Measurements from ENCODE around the gene CSNK2A1. TPM values are rescaled to one million over a fixed set of nuclear protein-coding genes. Genes with fewer than 3 reads are reported as not detected.

The CSNK2A1 gene
- total RNA-seq, 1 experiment from 2014 or later = 229 TPM

GRCh38 chr20:540391-541201 is 3.0 kb downstream of the CSNK2A1 start:
- H2BK5ac ChIP-seq (ENCODE audit: insufficient read length, low read length) = no peak overlapping the region
- no peak overlapping the region for H2AFZ ChIP-seq (ENCODE audit: low read length)
- H3K18ac ChIP-seq (ENCODE audit: insufficient read length, low read depth, low read length) = no peak overlapping the region
- H3K27me3 ChIP-seq (ENCODE audit: insufficient read depth, low read length) = no peaks in the 10 kb centered on the region
- no peaks in the 10 kb centered on the region for H4K20me1 ChIP-seq (ENCODE audit: control insufficient read depth, insufficient read depth, insufficient read length)
- no CpG with 5 or more reads among the region's 3 CpGs for WGBS (ENCODE audit: extremely low coverage, insufficient read length, low lambda C conversion rate)
- H3K23me2 ChIP-seq (ENCODE audit: insufficient read length, low read depth, low read length, poor library complexity, severe bottlenecking) = peaks cover 5% of the 10 kb centered on the region
- H3K4me1 Mint-ChIP-seq = peaks cover 69 to 77% of the 10 kb centered on the region in 2 experiments
- no peaks in the 10 kb centered on the region for H3K9me3 ChIP-seq (ENCODE audit: control insufficient read depth, low read depth, low read length)
- peak overlapping the region; percentile 2 for H3K4me2 ChIP-seq (ENCODE audit: insufficient read depth, insufficient read length, low read length)
- TF ChIP-seq CTCF (conservative IDR thresholded peaks at IDR 0.05) = peak; percentile 41; the same call in 2 of the 3 replicates
- DNase-seq = no peak
- no peak overlapping the region for H3K27ac ChIP-seq (ENCODE audit: insufficient read length, low read depth, low read length)
- peak overlapping the region; percentile 4 to 55; a peak in 1 of 5 replicates for H3K4me3 Mint-ChIP-seq
- H3K4ac ChIP-seq (ENCODE audit: low read depth, low read length) = no peak overlapping the region
- H2BK20ac ChIP-seq (ENCODE audit: low read depth, low read length, poor library complexity, severe bottlenecking) = no peak overlapping the region
- H3K27ac Mint-ChIP-seq = no peak overlapping the region; a peak in 1 of 7 replicates
- H3K79me1 ChIP-seq (ENCODE audit: insufficient read depth, low read depth, low read length, poor library complexity, severe bottlenecking) = peaks cover 3% of the 10 kb centered on the region
- no peak overlapping the region for H2BK120ac ChIP-seq (ENCODE audit: low read depth, low read length, poor library complexity, severe bottlenecking)
- no peak overlapping the region for H2AK5ac ChIP-seq (ENCODE audit: insufficient read length, low read length)
- no peak overlapping the region for H4K5ac ChIP-seq (ENCODE audit: insufficient read length, low read depth, low read length)
- H3K79me2 ChIP-seq (ENCODE audit: insufficient read depth, low read length) = peaks cover 69% of the 10 kb centered on the region
- H4K91ac ChIP-seq (ENCODE audit: insufficient read length, low read depth, low read length) = no peak overlapping the region
- no peak overlapping the region for H4K8ac ChIP-seq (replicated peaks; ENCODE audit: insufficient read length, low read depth, low read length)
- no peak overlapping the region for H2BK12ac ChIP-seq (ENCODE audit: insufficient read length, low read depth, low read length)
- no peak overlapping the region for H3K23ac ChIP-seq (ENCODE audit: insufficient read length, low read depth, low read length)
- no peak overlapping the region for H3T11ph ChIP-seq (ENCODE audit: low read length)
- H3K14ac ChIP-seq (ENCODE audit: insufficient read depth, low read length) = no peak overlapping the region
- no peak overlapping the region for H2BK15ac ChIP-seq (ENCODE audit: low read depth, low read length)
- H3K36me3 Mint-ChIP-seq (ENCODE audit: insufficient read depth in 1 of 3, low read depth in 3 of 3) = peaks cover 15 to 32% (median 20%) of the 10 kb centered on the region in 3 experiments
- peaks cover 0 to 5% of the 10 kb centered on the region in 2 experiments; a peak in 3 of 5 replicates for H3K9me3 Mint-ChIP-seq
- peaks cover 9% of the 10 kb centered on the region for H3K27me3 Mint-ChIP-seq (ENCODE audit: low read depth)
- H3K9ac ChIP-seq (ENCODE audit: extremely low read depth, insufficient read length, low read length) = no peak overlapping the region
- H3K4me1 ChIP-seq (ENCODE audit: insufficient read depth, low read length) = 0 out of 2 replicates have a peak, but pooled peaks cover 6% of the 10 kb centered on the region
- no peak overlapping the region for H3K56ac ChIP-seq (ENCODE audit: insufficient read length, low read depth, low read length)
